GM21515 (cell line): ENCODE measurements around the gene ACOXL.

Experiments
- ATAC-seq: cut with Tn5 transposase; IDR thresholded peaks from one replicate; pipeline ENCODE4 v1.9.1; 2021; ENCODE audit not compliant: unreplicated experiment

Gene ACOXL

DNA sequence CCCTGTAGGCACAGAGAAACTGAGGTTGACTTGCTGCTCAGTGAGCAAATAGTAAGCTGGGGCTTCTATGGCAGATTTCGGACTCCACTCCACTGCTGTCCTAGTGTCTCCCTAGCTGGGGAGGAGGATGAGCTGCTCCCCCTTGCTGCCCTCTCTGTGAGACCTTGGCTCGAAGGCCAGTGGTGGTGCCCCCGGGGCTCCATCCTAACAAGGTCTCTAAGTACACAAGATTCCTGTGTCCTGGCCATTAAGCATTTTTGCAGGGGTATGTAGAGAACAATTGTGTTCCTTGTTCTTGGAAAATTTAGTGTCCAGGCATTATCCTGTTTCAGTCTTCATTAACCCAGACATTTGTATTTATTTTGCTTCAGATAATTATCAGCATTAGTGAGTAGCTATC, 367.0 kb downstream of the ACOXL start:
- no peak for ATAC-seq

GRCh38 chr2:111100087-111100764, 367.9 kb downstream of the ACOXL start:
- peak; percentile 21 for ATAC-seq

- peak; percentile 79 for ATAC-seq
Measured at GRCh38 chr2:111100765-111101162, 368.4 kb downstream of the ACOXL start.

GRCh38 chr2:111101592-111101991, 369.2 kb downstream of the ACOXL start:
- ATAC-seq: no peak

GRCh38 chr2:111102216-111102615, 369.8 kb downstream of the ACOXL start:
- no peak for ATAC-seq

- ATAC-seq: no peak
Measured at GRCh38 chr2:111105926-111106325, 373.6 kb downstream of the ACOXL start.

GRCh38 chr2:111106706-111107105, 374.3 kb downstream of the ACOXL start:
- ATAC-seq: no peak

- no peak for ATAC-seq
Measured at GRCh38 chr2:111108745-111109271, 376.4 kb downstream of the ACOXL start.

DNA sequence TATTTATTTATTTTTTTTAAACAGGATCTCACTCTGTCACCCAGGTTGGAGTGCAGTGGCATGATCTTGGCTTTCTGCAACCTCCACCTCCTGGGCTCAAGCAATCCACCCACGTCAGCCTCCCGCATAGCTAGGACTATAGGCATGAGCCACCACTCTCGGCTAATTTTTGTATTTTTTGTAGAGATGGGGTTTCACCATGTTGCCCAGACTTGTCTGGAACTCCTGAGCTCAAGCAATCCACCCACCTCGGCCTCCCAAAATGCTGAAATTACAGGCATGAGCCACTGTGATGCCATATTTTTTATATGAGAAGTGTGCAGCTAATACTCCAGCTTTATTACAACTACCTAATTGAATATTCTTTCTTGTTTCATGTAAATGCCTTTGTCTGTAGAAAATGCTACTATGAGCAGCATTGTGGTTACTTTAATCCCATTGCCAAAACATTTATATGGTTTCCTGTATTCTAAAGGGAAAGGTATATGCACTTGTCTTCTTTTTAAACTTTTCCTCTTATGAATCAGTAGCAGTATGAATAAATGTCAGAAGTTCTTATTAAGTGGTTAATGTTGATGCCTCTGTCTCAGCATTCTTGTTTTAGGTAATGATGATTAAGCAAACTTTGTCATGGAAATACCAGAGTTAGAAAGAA, 378.9 kb downstream of the ACOXL start:
- ATAC-seq: no peak

DNA sequence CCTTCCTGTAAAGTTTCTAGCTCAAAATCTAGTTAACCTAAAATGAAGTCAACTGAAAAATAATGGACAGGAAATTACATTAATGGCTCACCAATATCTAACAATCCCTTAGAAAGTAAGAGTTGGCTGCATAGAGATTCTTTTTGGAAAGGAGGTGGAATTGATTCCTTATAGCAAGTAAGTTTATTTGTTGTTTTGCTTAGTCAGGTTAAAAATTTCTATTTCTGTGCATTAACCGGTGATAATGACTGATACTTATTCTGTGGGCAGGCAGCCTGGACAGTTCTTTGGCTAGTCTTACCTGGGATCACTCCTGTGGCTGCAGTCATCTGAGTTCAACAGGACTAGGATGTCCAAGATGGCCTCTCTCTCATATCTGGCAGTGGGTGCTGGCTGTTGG, 381.5 kb downstream of the ACOXL start:
- ATAC-seq: no peak

- no peak for ATAC-seq
Measured at GRCh38 chr2:111116011-111116746, 383.8 kb downstream of the ACOXL start.

DNA sequence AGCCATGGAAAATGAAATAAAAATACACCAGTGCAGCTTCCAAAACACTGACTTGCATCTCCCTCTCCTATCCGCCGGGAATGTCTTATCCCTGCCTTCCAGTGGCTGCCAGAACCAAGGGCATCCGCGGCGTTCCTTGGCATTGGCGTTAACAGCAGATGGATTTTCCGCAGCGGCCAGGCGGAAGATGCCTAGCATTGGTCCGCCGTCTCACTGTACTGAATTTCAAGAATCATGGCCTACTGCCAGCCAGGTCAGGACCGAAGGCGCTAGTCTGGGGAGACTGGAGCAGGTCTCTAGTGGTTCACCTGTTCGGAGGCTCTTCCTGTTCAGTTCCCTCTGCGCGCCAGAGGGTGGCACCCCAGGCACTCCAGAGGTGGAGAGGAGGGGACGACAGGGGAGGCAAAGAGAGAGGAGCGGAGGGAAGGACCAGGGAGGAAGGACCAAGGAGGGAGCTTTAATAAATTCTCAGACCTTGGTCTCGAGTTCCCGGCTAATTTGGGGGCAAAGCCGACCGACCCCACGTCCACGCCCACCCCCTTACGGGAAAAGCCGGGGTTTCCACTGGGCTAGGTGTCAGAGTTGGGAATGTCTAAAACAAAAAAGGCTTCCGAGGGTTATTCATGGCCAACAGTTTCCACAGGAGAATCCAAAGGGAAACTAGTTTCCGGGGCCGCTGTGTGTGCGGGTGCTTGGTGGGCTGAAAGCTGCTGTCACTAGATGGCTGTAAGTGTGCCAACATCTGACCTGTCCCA, 384.6 kb downstream of the ACOXL start:
- no peak for ATAC-seq

DNA sequence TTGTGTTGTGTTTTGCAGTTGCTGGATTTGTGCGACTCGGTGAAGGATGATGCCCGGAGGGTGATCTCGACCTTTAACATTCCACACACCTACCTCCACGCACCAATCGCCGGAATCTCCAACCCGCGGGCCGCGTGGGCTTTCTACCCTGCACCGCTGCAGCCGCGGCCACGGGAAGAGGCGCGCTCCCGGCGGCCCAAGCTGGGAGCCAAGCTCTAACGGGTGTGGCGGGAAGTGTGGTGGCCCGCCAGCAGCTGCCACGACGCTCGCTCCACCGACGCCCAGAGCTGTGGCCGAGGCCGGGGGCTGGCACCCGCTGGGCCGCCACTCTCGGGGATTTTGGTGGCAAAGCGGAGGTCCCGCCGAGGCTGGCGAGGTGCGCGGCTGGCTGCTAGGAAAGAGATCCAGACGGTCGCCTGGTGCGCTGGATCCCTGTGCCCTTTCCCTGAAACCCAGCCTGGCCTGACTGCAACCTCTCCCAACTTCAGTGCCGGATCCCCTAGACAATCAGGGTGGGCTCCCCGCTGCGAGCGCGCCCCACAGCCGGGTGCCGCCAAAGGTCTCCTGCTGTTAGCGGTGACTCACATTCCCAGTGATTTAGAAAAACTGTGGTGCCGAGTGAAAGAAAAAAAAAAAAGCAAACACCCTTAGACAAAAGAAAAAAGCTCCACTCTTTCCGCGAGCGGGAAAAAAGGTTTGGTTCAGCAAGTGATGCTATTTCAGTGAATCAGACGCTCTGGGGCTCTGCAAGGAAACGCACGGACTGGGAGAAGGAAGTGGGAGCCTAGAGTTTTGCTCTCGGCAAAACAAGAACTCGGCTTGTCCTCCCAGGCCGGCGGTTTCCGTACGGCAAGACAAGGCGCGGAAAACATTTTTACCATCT, 385.5 kb downstream of the ACOXL start:
- ATAC-seq: no peak

GRCh38 chr2:111118481-111118980, 386.2 kb downstream of the ACOXL start:
- ATAC-seq: no peak

- no peak for ATAC-seq
Measured at GRCh38 chr2:111118981-111119821, 386.8 kb downstream of the ACOXL start.

DNA sequence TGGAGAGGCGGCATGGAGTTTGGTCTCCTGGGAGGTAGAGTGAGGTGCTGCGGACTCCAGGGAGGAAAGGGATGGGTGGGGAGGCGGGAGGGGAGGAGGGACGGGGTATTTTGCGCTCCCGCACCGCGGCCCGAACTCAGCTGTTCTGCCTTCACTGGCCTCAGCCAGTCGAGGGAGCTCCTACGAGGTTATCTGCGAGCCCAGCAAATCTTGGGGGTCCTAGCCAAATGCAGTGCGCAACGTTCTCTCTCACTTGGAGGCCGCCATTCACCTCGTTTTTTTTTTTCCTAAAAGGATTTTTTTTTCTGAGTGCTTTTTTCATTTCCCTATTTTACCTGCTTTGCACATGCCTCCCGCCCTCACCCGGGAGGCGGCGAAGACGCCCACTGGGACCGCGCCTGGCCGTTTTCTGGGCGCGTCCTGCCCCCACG, 387.5 kb downstream of the ACOXL start:
- ATAC-seq: peak; percentile 2

DNA sequence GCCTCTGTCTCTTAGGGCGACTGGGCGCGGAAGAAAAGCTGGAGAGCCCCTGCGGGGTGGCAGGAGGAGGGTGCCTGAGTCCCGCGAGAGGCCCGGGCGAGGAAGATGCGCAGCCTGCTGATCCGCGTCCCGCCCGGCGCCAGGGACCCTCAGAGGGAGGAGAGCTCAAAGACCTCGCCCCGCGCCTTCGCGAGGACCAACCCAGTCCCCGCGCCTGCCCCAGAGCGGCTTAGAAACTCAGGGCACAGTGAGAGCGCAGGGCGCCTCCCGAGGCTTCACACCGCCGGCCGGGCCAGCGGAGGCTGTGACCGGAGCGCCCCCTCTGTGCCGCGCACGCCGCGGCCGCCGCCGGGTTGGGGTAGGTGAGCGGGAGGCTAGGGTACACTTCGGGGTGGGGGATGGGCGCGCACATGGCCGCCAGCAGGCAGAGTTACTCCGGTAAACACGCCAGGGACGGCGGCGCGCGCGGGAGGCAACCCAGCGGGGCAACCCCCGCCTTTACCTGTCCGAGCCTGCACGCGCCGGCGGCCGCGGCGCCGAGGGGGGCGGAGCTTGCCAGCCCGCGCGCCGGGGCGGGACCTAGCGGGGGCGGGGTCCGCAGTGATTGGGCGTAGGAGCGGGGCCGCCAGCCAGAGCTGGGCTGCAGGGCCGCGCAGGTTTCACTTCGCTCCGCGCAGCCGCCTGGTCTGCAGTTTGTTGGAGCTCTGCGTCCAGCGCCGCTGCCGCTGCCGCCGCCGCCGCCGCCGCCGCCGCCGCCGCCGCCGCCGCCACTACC, 388.1 kb downstream of the ACOXL start, which contains the start of gene BCL2L11:
Gene BCL2L11, plus strand, starts transcription at position 662 of the 775 bp plus-strand sequence. CDS start 2,832 bp downstream, outside the sequence.
- peak; percentile 58 for ATAC-seq
